Upper lobe of right lung (tissue), 1 donor: Measurements from ENCODE around the gene TAF4B. TPM values are rescaled to one million over a fixed set of nuclear protein-coding genes. Genes with fewer than 3 reads are reported as not detected.
"Not testable (repeated sequence)": the region's sequence is repeated elsewhere in the genome, so short reads cannot be mapped to it uniquely, and the experiment has no call there.

Experiments
- ATAC-seq: fragments of 200-7000 bp; cut with Tn5 transposase; one replicate; pipeline ENCODE4 v1.9.1; 2020; ENCODE audit warnings: mild to moderate bottlenecking, moderate library complexity
- DNase-seq: peaks from one replicate; pipeline ENCODE4 v3.0.0-alpha.2; 2020
- H3K27ac ChIP-seq: fragments of 200-600 bp; one replicate; pipeline ENCODE4 v1.8.0; 2022
- H3K27me3 ChIP-seq: fragments of 200-600 bp; one replicate; pipeline ENCODE4 v1.8.0; 2022; ENCODE audit warnings: mild to moderate bottlenecking
- H3K36me3 ChIP-seq: fragments of 200-600 bp; one replicate; pipeline ENCODE4 v1.8.0; 2022
- H3K4me1 ChIP-seq: fragments of 200-600 bp; one replicate; pipeline ENCODE4 v1.8.0; 2022
- H3K4me3 ChIP-seq: fragments of 200-600 bp; one replicate; pipeline ENCODE4 v1.8.0; 2022; ENCODE audit warnings: mild to moderate bottlenecking
- H3K9me3 ChIP-seq: fragments of 200-600 bp; one replicate; pipeline ENCODE4 v1.8.0; 2022
- intact Hi-C: fragments of 100-400 bp; cut with DNase I; formaldehyde crosslinking; loops from one replicate; pipeline ENCODE4 v1.11.0; 2022
- total RNA-seq: library from RNA; stranded (reverse); fragmentation: NEBNext Ultra II Directional; extraction: Animal tissue kit (Norgen Biotek cat#: 25700); gene quantifications from one replicate; pipeline ENCODE4 v1.2.1, GENCODE V29; 2021
- TF ChIP-seq, protein P1 (sequence below): fragments of 200-600 bp; IDR thresholded peaks from one replicate; pipeline ENCODE4 v1.8.0; 2022; ENCODE audit warnings: antibody characterized with exemption
- donor health status: DM: no; HTN: yes; CAD: no; lungs with severe emphysema.

The TAF4B gene
- total RNA-seq, 1 donor from 2014 or later: 3.3 TPM

DNA sequence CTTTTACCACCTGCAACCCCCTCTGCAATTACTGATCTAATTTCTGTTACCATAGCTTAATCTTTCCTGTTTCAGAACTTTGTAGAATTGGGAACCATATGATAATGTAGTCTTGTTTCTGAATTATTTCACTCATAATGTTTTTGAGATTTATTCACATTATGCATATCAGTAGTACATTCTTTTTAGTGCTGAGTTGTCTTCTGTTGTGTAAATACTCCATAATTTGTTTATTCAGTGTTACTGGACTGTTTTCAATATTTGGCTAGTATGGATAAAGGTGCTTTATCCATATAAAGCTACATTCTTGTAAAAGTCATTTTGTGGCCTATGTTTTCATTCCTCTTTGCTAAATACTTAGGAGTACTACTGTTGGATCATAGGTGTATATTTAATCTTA is 152.5 kb downstream of the TAF4B start:
- H3K27ac ChIP-seq: no peak overlapping the region
- H3K4me3 ChIP-seq: no peak overlapping the region
- no peak for DNase-seq
- no peak for ATAC-seq
- TF ChIP-seq, protein P1, sequence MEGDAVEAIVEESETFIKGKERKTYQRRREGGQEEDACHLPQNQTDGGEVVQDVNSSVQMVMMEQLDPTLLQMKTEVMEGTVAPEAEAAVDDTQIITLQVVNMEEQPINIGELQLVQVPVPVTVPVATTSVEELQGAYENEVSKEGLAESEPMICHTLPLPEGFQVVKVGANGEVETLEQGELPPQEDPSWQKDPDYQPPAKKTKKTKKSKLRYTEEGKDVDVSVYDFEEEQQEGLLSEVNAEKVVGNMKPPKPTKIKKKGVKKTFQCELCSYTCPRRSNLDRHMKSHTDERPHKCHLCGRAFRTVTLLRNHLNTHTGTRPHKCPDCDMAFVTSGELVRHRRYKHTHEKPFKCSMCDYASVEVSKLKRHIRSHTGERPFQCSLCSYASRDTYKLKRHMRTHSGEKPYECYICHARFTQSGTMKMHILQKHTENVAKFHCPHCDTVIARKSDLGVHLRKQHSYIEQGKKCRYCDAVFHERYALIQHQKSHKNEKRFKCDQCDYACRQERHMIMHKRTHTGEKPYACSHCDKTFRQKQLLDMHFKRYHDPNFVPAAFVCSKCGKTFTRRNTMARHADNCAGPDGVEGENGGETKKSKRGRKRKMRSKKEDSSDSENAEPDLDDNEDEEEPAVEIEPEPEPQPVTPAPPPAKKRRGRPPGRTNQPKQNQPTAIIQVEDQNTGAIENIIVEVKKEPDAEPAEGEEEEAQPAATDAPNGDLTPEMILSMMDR: no peak
- no peaks in the 10 kb centered on the region for H3K4me1 ChIP-seq
- H3K27me3 ChIP-seq: no peaks in the 10 kb centered on the region
- H3K9me3 ChIP-seq: no peaks in the 10 kb centered on the region
- intact Hi-C loops: no loop called here
- H3K36me3 ChIP-seq: no peaks in the 10 kb centered on the region

DNA sequence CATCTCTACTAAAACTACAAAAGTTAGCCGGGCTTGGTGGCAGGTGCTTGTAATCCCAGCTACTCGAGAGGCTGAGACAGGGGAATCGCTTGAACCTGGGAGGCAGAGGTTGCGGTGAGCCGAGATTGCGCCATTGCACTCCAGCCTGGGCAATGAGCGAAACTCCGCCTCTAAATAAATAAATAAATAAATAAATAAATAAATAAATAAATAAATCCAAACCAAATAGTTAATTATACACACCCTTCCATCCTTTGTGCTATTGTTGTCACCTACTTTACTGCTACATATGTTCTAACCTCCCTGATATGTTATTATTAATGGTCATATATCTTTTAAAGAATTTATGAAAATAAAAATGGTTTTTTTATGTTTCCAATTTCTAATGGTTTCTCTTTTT is 155.3 kb downstream of the TAF4B start:
- intact Hi-C loops, H3K4me3 ChIP-seq, H3K4me1 ChIP-seq, H3K36me3 ChIP-seq, H3K27ac ChIP-seq, ATAC-seq, DNase-seq, H3K27me3 ChIP-seq, H3K9me3 ChIP-seq: not testable (repeated sequence)

DNA sequence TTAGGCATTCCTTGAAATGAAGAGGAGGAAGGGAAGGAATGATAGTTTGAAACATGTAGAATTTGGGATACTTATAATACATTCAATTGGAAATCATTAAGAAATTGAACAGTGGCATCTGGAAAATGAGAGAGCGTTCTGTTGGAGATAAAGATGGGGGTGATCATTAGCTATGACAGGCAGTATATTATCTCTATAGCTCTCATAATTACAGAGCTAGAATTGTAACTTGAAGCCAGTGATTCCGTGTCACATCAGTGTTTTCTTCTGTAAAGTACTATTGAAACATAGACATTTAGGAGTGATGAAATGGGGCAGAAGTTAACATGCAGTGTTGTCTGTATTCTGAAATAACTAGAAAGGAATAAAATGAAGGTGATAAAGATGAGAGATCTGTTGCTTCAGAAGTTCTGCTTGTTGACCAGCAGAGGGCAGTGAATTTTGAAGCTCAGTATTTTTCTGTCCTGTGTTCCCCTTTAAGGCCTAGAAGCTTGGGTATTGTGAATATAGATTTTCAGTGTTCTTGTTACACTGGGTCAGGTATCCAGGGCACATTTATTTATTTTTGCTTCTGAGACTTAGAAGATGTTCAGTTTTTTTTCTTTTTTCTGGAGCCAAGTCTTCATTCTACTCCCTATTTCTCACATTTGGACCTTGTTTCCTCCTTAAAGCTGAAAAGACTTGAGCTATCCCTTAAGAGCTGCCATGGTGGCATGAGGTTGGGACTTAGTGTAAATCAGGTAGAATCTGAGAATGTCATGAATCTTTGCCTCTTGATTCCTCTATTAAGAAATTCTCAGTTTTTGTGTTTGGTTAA is 157.4 kb downstream of the TAF4B start:
- Histone ChIP-seq H3K4me3 (no peak overlapping the region), H3K27me3 (no peaks in the 10 kb centered on the region), H3K27ac (no peak overlapping the region), H3K9me3 (no peaks in the 10 kb centered on the region), H3K4me1 (no peaks in the 10 kb centered on the region), H3K36me3 (no peaks in the 10 kb centered on the region)
- peak; percentile 74 for ATAC-seq
- TF ChIP-seq, protein P1: peak; percentile 81
- DNase-seq: no peak
- intact Hi-C loops: no loop called here

DNA sequence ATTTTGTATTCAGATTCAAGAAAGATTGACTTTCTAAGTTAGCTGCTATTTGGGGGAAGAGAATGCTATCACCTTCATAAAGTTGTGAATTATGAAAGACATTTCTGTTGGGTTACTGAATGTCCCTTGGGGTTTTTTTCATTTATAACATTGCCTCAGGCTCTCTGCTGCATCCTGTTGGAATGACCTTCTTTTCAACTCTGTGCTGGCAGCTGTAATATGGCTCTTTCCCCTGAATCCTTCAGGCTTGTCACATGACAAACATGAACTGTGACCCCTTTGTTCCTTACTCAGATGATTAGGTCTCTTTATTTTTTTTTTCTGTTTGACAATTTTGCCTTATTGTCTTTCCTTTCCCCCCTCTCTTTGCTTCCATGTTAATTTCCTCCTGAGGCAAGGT is 159.8 kb downstream of the TAF4B start:
- ATAC-seq (peak; percentile 39), DNase-seq (no peak)
- TF ChIP-seq, protein P1: no peak
- no peaks in the 10 kb centered on the region for H3K4me1 ChIP-seq
- intact Hi-C loops: no loop called here
- no peaks in the 10 kb centered on the region for H3K36me3 ChIP-seq
- H3K4me3 ChIP-seq: no peak overlapping the region
- no peaks in the 10 kb centered on the region for H3K27me3 ChIP-seq
- no peak overlapping the region for H3K27ac ChIP-seq
- no peaks in the 10 kb centered on the region for H3K9me3 ChIP-seq

DNA sequence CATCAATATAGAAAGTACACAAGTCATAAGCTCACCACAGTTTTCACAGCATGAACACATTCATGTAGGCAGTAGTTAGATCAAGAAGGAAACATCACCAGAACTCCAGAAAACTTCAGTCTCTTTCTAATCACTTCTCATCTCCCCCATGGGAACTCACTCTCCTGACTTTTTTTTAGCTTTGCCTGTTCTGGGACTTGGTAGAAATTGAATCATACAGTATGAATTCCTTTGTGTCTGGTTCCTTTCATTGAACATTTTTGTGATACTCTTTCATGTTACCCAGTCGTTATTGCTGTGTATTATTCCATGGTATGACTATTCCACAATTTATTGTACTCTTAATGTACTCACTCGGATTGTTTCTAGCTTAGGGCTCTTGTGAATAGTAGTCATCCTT is 160.2 kb downstream of the TAF4B start:
- H3K27ac ChIP-seq: no peak overlapping the region
- intact Hi-C loops: no loop called here
- TF ChIP-seq, protein P1: no peak

DNA sequence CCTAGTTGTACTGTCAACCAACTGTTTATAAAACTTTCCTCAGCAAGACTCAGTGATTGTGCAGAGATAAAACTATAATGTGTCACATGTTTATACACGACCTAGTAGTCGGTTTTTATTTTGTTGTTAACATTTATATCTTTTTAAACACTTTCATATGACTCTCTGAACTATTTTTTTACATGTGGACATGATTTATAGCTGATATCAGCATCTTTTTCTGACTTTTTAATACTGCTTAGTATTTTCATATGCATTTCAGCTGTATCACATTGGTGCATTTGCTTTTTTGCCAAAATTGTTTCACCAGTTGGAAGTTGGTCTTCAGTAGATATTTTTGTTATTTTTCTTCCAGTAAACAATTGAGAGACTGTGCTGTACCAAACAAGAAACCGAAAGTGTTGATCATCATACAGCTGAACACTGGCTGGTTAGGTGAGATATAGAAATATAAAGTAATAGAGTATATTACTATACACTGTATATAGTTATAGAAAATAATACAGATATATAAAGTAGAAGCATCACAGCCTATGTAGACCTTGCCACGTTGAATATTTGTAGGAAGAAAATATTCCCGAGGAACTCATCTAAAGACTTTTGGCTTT is 167.9 kb downstream of the TAF4B start:
- Histone ChIP-seq H3K4me1 (no peaks in the 10 kb centered on the region), H3K4me3 (no peak overlapping the region), H3K36me3 (no peaks in the 10 kb centered on the region), H3K27ac (no peak overlapping the region), H3K27me3 (no peaks in the 10 kb centered on the region), H3K9me3 (no peaks in the 10 kb centered on the region)
- intact Hi-C loops: no loop called here
- TF ChIP-seq, protein P1: no peak
- DNase-seq (no peak), ATAC-seq (no peak)

More for the DNA sequence above, 160.2 kb downstream of the TAF4B start:
- ATAC-seq (no peak), DNase-seq (no peak)
- Histone ChIP-seq H3K4me3 (no peak overlapping the region), H3K9me3 (no peaks in the 10 kb centered on the region), H3K27me3 (no peaks in the 10 kb centered on the region), H3K36me3 (no peaks in the 10 kb centered on the region), H3K4me1 (no peaks in the 10 kb centered on the region)
